HUES64 (cell line): ENCODE results near the gene UVRAG.
"Not testable (repeated sequence)": the region's sequence is repeated elsewhere in the genome, so short reads cannot be mapped to it uniquely, and the experiment has no call there.

Experiments
- H3K27ac ChIP-seq: 2 replicates; pipeline ENCODE4 v1.7.0; 2013; ENCODE audit warnings: low read depth, low read length, inconsistent platforms
- H3K27me3 ChIP-seq: 2 replicates; pipeline ENCODE4 v1.6.1; 2013; ENCODE audit warnings: mild to moderate bottlenecking, low read length; ENCODE audit not compliant: insufficient read depth
- H3K36me3 ChIP-seq: 2 replicates; pipeline ENCODE4 v1.6.1; 2013; ENCODE audit warnings: mild to moderate bottlenecking, low read length; ENCODE audit not compliant: insufficient read depth
- H3K4me1 ChIP-seq: 2 replicates; pipeline ENCODE4 v1.6.1; 2013; ENCODE audit warnings: mild to moderate bottlenecking, low read length, moderate library complexity; ENCODE audit not compliant: insufficient read depth
- H3K4me3 ChIP-seq: 2 replicates; pipeline ENCODE4 v1.5.1; 2013; ENCODE audit warnings: mild to moderate bottlenecking, low read length, moderate library complexity
- H3K9ac ChIP-seq: 2 replicates; pipeline ENCODE4 v1.6.1; 2013; ENCODE audit warnings: mild to moderate bottlenecking, low read depth, low read length
- H3K9me3 ChIP-seq: 2 replicates; pipeline ENCODE4 v1.6.1; 2013; ENCODE audit warnings: low read depth, low read length; ENCODE audit not compliant: insufficient read depth
- WGBS: fragments of 150-250, 120-280 bp; methylation state at CpG from one replicate; pipeline ENCODE4 v1.1.7; 2013; ENCODE audit warnings: missing lambda C conversion rate; 5-methylcytosine and 5-hydroxymethylcytosine counted together

Gene UVRAG

DNA sequence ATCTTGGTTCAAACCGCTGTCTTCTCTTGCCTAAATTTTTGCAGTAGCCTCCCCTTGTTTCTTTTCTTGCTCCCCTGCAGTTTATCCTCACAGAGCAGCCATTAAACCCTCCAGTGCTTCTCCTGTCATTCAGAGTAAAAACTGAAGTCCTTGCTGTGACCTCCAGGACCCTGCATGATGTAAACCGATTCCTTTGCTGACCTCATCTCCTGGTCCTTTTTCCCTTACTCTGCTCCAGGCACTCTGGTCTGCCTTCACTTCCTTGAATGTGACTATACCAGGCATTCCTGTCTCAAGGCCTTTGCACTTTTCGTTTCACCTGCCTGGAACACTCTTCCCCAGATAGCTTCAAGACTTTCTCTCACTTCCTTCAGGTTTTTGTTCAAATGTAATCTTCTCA lies 239.3 kb downstream of the UVRAG start:
- Histone ChIP-seq H3K9ac (no peak overlapping the region), H3K27ac (no peak overlapping the region), H3K36me3 (peaks cover 6% of the 10 kb centered on the region), H3K27me3 (no peaks in the 10 kb centered on the region), H3K4me3 (no peak overlapping the region), H3K9me3 (peaks cover 6% of the 10 kb centered on the region), H3K4me1 (peaks cover 7% of the 10 kb centered on the region; the same call in 1 of the 2 replicates)
- 92% methylated on average over 3 of the region's 3 CpGs for WGBS

DNA sequence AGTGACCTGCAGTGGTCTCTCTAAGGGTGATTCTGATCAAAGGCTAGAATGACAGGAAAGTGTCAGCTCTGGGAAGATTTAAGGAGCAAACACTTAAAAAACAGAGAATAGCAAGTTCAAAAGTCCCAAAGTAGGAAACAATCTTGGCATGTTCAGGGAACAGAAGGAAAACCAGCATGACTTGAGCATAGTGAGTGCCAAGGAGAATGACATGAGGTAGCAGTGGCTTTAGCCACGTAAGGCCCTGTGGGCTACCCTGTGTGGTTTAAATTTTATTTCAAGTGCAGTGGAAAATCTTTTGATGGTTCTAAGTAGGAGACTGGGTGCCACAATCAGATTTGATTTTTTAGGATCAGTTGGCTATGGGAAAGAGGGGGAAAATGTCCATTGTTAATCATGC lies 241.9 kb downstream of the UVRAG start:
- Histone ChIP-seq H3K27me3 (no peaks in the 10 kb centered on the region), H3K4me1 (peaks cover 7% of the 10 kb centered on the region; the same call in 1 of the 2 replicates), H3K36me3 (no peaks in the 10 kb centered on the region; the same call in 1 of the 2 replicates), H3K4me3 (no peak overlapping the region), H3K27ac (no peak overlapping the region), H3K9ac (no peak overlapping the region), H3K9me3 (no peaks in the 10 kb centered on the region)
- WGBS, result 86% methylated on average over 1 of the region's 1 CpG

DNA sequence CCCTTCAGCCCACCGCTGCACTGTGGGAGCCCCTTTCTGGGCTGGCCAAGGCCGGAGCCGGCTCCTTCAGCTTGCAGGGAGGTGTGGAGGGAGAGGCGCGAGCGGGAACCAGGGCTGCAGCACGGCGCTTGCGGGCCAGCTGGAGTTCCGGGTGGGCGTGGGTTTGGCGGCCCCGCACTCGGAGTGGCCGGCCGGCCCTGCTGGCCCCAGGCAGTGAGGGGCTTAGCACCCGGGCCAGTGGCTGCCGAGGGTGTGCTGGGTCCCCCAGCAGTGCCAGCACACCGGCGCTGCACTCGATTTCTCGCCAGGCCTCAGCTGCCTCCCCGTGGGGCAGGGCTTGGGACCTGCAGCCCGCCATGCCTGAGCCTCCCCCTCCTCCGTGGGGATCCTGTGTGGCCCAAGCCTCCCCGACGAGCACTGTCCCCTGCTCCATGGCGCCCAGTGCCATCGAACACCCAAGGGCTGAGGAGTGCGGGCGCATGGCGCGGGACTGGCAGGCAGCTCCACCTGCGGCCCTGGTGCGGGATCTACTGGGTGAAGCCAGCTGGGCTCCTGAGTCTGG lies 245.5 kb downstream of the UVRAG start:
- H3K4me3 ChIP-seq, H3K9ac ChIP-seq, H3K27ac ChIP-seq, H3K36me3 ChIP-seq, H3K27me3 ChIP-seq, H3K9me3 ChIP-seq: not testable (repeated sequence)
- WGBS, result 98% methylated on average over 34 of the region's 35 CpGs
- H3K4me1 ChIP-seq, result peaks cover 31% of the 10 kb centered on the region

DNA sequence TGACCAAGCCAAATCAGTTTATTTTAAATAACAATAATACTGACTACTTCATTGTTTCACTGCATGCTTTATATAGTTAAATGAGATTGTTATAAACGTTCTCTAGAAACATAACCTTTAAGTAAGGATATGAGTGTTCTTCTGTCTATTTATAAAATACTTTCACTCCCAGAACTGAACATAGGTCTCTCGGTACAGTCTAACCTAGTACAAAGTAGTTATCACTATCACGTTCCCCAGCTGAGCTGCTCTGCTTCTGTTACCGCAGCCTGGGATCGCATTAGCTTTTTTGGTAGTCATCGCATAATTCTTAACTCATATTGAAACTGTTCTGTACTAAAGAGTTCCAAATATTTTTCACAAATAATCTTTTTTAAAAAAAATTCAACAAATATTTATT lies 247.7 kb downstream of the UVRAG start:
- no peak overlapping the region for H3K4me3 ChIP-seq
- no peak overlapping the region for H3K9ac ChIP-seq
- peaks cover 19% of the 10 kb centered on the region for H3K36me3 ChIP-seq
- H3K4me1 ChIP-seq, result peaks cover 24% of the 10 kb centered on the region
- 92% methylated on average over 5 of the region's 6 CpGs for WGBS
- no peaks in the 10 kb centered on the region for H3K9me3 ChIP-seq
- no peak overlapping the region for H3K27ac ChIP-seq
- no peaks in the 10 kb centered on the region for H3K27me3 ChIP-seq

DNA sequence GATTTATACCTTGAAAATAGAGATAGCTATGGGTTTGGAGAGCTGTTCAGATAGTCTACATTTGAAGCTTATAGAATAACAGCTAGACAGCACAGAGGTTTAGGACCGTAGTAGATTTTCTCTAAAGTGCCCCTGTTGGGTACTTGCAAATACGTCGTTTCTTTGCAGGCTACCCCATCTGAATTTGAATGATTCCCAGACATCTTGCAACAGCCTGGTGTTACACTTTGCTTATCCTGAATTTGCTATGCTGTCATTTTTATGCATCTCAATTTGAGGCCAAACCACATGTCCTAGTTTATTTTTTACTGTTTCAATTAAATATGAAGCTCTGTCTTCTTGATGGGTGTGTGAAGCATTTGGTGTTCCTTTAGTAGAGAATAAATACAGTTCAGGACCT lies 249.2 kb downstream of the UVRAG start:
- Histone ChIP-seq H3K4me1 (peaks cover 24% of the 10 kb centered on the region), H3K9ac (no peak overlapping the region), H3K27ac (no peak overlapping the region), H3K36me3 (peaks cover 27% of the 10 kb centered on the region), H3K9me3 (no peaks in the 10 kb centered on the region), H3K4me3 (no peak overlapping the region), H3K27me3 (no peaks in the 10 kb centered on the region)
- WGBS, result 49% methylated on average over 3 of the region's 3 CpGs

DNA sequence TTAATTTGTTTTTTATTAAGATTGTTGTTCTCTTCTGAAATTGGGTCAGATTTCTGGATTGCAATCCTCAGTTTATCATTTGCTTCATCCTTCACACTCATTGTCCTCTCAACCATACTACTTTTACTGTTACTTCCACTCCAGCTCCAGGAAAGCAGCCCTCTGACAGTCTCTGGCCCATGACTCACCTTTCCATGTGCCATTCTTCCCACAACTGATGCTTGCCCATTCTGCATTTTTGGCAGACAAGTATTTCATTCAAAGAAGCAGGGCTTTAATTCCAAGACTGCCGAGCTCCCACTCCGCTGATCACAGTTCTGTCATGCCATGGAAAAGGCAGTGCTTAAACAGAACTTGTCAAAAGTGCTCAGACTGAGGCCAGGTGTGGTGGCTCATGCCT lies 252.1 kb downstream of the UVRAG start:
- H3K27me3 ChIP-seq, result no peaks in the 10 kb centered on the region
- H3K9ac ChIP-seq, result no peak overlapping the region
- H3K36me3 ChIP-seq, result peaks cover 30% of the 10 kb centered on the region
- H3K9me3 ChIP-seq, result no peaks in the 10 kb centered on the region
- no peak overlapping the region for H3K4me3 ChIP-seq
- WGBS, result 98% methylated on average over 2 of the region's 2 CpGs
- H3K27ac ChIP-seq, result no peak overlapping the region
- peaks cover 22% of the 10 kb centered on the region for H3K4me1 ChIP-seq

DNA sequence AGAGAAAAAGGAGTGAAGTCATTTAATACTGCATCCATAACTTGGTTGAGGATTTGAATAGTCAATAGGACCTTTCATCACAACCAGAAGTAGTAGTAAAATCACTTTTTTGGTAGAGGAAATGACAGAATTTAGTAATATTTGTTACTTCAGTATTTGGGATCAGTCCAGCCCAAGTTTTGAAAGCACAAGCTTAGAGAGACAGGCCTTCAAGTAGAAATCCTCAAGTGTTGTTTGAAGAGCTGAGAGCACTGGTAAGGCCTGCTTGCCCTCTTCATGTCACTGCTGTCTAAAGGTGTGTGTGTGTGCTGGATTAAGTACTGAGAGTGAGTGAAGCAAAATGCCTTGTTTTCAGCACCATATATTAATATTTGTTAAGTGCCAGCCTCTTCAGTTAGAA lies 254.0 kb downstream of the UVRAG start:
- peaks cover 5% of the 10 kb centered on the region for H3K4me1 ChIP-seq
- no peak overlapping the region for H3K9ac ChIP-seq
- H3K9me3 ChIP-seq, result no peaks in the 10 kb centered on the region
- no peak overlapping the region for H3K27ac ChIP-seq
- peaks cover 30% of the 10 kb centered on the region for H3K36me3 ChIP-seq
- no peak overlapping the region for H3K4me3 ChIP-seq
- no peaks in the 10 kb centered on the region for H3K27me3 ChIP-seq

DNA sequence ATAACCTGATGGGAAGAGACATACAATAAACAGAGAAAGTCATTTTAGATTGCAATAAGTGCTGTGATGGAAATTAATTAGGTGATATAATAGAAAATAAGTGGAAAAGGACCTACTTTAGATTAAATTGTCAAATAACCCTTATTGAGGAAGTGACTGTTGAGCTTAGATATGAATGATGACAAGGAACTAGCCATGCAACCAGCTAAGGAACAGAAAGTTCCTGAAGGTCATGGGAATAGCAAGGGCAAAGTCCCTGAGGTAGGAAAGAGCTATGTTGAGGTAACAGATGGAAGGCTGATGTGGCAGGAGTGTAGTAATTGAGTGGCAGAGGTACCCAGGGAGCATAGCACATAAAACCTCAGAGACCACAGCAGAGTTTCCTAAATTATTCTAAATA lies 256.1 kb downstream of the UVRAG start:
- no peak overlapping the region for H3K4me3 ChIP-seq

DNA sequence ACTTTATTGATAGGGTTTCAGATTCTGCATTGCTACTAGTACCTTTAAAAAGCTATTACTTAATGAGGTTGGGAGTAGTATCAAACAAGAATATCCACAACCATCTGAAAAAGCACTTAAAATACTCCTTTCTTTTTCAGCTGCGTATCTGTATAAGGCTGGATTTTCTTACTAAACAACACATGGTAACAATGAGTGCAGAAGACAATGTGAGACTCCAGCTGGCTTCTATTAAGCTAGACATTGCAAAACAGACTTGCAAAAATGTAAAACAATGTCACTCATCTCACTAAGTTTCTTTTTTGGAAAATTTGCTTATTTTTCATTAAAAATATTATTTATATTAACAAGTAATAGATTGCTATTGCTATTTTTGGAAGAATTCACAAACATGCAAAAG lies 258.7 kb downstream of the UVRAG start:
- no peak overlapping the region for H3K4me3 ChIP-seq
- no peaks in the 10 kb centered on the region for H3K27me3 ChIP-seq
- no peak overlapping the region for H3K27ac ChIP-seq
- no peaks in the 10 kb centered on the region for H3K4me1 ChIP-seq
- H3K9ac ChIP-seq, result no peak overlapping the region
- no peaks in the 10 kb centered on the region for H3K9me3 ChIP-seq
- WGBS, result 100% methylated on average over 1 of the region's 1 CpG
- H3K36me3 ChIP-seq, result 0 out of 2 replicates have a peak, but pooled peaks cover 3% of the 10 kb centered on the region

More for the DNA sequence above, 256.1 kb downstream of the UVRAG start:
- no peaks in the 10 kb centered on the region for H3K27me3 ChIP-seq
- H3K9ac ChIP-seq, result no peak overlapping the region
- no peaks in the 10 kb centered on the region for H3K9me3 ChIP-seq
- H3K4me1 ChIP-seq, result no peaks in the 10 kb centered on the region
- H3K27ac ChIP-seq, result no peak overlapping the region
- H3K36me3 ChIP-seq, result peaks cover 21% of the 10 kb centered on the region

DNA sequence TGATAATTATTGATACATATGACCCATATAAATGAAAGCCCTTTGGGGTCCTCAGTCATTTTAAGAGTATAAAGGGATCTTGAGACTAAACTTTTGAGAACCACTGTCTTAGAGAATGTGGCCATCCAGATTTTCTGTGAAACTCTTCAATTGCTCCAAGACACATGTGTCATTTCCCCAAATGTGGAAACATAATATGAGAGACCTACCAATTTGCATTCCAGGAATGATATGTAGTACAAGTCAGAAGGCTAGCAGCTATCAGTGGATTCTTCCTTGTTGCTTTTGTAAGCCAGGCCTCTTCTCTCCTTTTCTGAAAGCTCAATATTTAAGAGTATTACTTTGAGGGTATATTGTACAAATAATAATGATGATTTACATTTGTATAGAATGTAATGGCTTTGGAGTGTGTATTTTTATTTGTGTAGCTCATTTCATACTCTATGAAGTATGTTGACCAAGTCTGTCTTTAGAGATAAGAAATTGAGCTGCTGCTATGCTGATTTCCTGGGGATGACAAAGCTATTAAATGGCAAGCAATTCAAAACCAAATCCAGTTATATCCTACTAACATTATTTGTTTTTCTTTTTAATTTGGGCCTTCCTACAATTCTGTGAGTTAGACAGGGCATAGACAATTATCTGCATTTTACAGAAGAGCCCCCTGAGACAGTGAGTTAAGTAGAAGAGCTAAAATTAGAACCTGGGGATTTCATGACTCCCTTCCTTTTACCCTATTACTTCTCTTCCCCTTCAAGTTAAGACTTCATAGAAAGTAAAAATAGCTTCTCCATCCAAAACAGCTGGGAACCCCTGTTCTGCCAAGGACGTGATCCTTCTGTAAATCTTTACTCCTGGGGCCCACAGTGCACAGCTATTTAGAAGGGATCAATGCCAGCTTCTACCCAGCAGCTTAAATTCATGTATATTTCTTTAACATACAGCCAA lies 259.4 kb downstream of the UVRAG start:
- Histone ChIP-seq H3K36me3 (0 out of 2 replicates have a peak, but pooled peaks cover 3% of the 10 kb centered on the region), H3K9me3 (no peaks in the 10 kb centered on the region), H3K9ac (no peak overlapping the region), H3K27me3 (no peaks in the 10 kb centered on the region), H3K27ac (no peak overlapping the region), H3K4me1 (no peaks in the 10 kb centered on the region), H3K4me3 (no peak overlapping the region)
- WGBS, result 95% methylated on average over 1 of the region's 1 CpG

DNA sequence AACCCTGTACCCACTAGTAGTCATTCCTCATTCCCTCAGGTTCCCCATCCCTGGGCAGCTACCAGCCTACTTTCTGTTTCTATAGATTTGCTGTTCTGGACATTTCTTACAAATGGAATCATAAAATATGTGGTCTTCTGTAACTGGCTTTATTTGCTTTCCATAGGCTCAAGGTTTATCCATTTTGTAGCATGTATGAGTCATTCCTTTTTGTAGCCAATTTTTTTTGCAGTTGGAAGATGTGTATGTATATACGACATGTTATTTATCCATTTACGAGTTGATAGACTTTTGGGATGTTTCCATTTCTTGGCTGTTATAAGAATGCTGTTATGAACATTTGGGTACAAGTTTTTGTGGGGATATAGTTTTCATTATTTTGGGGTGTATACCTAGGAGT lies 260.7 kb downstream of the UVRAG start:
- Histone ChIP-seq H3K27ac (no peak overlapping the region), H3K36me3 (no peaks in the 10 kb centered on the region), H3K27me3 (no peaks in the 10 kb centered on the region), H3K4me3 (no peak overlapping the region), H3K9me3 (no peaks in the 10 kb centered on the region), H3K4me1 (no peaks in the 10 kb centered on the region), H3K9ac (no peak overlapping the region)
- 95% methylated on average over 2 of the region's 2 CpGs for WGBS
